Measurements from ENCODE around the gene CDK5.
"Not testable (repeated sequence)": the region's sequence is repeated elsewhere in the genome, so short reads cannot be mapped to it uniquely, and the experiment has no call there.

The CDK5 gene

DNA sequence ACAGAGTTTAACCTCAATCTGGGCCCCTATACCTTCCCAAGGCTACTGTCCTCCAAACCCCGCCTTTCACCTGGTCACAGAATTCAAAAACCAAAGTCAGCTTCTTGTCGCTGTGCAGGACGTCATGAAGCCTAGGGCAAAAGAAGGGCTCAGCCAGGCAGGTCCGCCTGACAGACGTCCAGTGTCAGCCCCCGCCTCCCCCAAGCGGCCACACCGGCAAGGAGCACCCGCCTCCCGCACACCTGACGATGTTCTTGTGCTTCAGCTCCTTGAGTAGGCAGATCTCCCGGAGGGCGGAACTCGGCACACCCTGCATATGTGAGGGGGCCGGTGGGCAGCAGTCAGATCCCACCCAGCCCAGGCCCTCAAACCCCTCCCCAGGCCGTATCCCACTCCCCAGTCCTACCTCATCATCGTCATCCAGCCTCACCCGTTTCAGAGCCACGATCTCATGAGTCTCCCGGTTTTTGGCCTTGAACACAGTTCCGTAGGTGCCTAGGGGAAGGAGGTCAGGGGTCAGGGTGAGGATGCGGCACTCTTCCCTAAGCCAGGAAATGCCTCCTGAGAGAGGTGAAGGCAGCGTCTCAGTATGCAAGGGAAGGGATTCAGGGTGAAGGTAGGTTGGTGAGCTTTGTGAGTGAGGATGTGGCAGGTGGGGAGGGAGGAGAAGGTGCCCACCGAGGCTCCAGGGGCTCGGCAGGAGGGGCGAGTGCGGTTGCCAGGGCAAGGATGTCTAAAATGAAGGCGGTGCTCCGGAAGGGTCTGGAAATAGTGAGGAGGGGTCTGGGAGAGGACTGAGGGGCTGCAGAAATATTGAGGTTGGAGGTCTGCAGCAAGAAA, 811 bp downstream of the CDK5 start:
- DNase-seq (ENCODE audit: low spot score) = no peak

DNA sequence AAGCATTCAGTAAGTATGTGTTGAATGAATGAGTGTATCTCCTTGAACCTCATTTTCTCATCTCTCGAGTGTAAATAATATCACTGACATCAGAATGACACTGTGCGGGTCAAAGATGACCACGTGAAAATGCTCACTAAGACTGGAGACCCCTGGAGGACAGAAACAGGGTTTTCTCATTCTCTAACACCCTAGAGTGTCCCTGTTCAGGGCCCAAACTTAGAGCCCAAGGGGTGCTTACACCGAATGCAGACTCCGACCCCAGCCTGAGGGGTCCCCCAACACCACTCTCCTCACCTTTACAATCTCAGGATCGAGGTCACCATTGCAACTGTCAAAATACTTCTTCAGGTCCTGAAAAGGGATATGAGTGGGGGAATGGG, 1.4 kb downstream of the CDK5 start:
- DNase-seq (ENCODE audit: low spot score) = no peak

GRCh38 chr7:151053751-151054150, 3.9 kb downstream of the CDK5 start:
- DNase-seq (ENCODE audit: low spot score) = no peak

GRCh38 chr7:151053096-151053495, 4.6 kb downstream of the CDK5 start:
- no peak for DNase-seq (ENCODE audit: low spot score)

DNA sequence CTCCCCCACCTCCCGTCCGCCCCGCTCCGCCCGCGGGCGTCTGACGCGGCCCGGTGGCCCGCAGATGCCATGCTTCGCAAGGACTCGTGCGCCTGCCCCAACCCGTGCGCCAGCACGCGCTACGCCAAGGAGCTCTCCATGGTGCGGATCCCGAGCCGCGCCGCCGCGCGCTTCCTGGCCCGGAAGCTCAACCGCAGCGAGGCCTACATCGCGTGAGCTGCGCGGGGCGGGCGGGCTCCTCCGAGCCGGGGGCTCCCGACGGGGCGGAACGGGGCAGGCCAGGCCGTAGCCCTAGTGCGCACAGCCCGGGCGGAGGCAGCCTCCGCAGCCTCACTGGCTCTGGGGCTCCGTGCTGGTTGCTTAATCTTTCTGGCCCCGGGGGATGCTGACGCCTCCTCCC, 6.6 kb downstream of the CDK5 start:
- peak; percentile 25 for DNase-seq (ENCODE audit: low spot score)

DNA sequence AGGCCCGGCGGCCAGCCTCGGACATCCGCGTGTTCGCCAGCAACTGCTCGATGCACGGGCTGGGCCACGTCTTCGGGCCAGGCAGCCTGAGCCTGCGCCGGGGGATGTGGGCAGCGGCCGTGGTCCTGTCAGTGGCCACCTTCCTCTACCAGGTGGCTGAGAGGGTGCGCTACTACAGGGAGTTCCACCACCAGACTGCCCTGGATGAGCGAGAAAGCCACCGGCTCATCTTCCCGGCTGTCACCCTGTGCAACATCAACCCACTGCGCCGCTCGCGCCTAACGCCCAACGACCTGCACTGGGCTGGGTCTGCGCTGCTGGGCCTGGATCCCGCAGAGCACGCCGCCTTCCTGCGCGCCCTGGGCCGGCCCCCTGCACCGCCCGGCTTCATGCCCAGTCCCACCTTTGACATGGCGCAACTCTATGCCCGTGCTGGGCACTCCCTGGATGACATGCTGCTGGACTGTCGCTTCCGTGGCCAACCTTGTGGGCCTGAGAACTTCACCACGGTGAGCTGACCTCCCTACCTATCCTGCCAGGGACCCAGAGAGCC, 8.7 kb downstream of the CDK5 start:
- no peak for DNase-seq (ENCODE audit: low spot score)

GRCh38 chr7:151047976-151048815, 9.5 kb downstream of the CDK5 start, which contains the start of gene ASIC3:
Gene ASIC3 (plus strand): TSS chr7:151048531. CDS start chr7:151048886, 355 bp downstream.
- DNase-seq (ENCODE audit: low spot score) = no peak

- no peak for DNase-seq (ENCODE audit: low spot score)
Observed at GRCh38 chr7:151046603-151047573, 10.8 kb downstream of the CDK5 start.

DNA sequence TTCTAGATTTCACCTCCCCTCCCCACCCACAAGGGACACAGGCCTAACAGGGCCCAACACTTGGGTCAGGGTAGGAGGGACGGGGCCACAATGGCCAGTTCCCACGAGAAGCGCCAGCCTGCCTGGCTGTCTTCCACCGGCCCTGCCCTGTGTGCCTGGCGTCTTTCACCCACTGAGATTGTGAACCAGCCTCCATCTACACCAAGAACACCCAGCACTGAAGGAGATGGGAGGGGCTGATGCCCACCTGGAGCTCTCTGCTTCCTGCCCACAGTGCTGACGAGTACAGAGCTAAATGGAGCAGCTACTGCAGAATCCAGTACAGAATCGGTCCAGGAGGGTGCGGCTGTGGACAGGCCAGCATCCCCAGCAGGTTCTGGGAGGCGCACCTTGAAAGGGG, 11.7 kb downstream of the CDK5 start:
- DNase-seq (ENCODE audit: low spot score) = no peak

GRCh38 chr7:151045262-151045661, 12.4 kb downstream of the CDK5 start:
- DNase-seq (ENCODE audit: low spot score) = no peak

DNA sequence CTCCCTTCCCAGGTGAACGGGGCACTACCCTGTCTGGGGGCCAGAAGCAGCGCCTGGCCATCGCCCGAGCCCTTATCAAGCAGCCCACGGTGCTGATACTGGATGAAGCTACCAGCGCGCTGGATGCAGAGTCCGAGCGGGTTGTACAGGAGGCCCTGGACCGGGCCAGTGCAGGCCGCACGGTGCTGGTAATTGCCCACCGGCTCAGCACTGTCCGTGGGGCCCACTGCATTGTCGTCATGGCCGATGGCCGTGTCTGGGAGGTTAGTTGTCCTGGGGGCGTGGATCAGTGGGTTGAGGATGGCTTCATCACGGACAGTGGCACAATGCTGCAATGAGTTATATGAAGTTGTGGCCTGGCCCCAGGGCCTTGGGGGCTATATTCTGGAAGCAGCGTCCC, 13.7 kb downstream of the CDK5 start:
- DNase-seq (ENCODE audit: low spot score) = no peak

DNA sequence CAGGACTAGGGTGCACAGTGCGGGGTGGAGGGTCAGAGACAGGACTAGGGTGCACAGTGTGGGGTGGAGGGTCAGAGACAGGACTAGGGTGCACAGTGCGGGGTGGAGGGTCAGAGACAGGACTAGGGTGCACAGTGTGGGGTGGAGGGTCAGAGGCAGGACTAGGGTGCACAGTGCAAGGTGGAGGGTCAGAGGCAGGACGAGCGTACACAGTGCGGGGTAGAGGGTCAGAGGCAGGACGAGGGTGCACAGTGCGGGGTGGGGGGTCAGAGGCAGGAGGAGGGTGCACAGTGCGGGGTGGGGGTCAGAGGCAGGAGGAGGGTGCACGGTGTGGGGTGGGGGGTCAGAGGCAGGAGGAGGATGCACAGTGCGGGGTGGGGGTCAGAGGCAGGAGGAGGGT, 14.2 kb downstream of the CDK5 start:
- not testable (repeated sequence) for DNase-seq (ENCODE audit: low spot score)

GRCh38 chr7:151040616-151041375, 16.9 kb downstream of the CDK5 start:
- DNase-seq (ENCODE audit: low spot score) = no peak

DNA sequence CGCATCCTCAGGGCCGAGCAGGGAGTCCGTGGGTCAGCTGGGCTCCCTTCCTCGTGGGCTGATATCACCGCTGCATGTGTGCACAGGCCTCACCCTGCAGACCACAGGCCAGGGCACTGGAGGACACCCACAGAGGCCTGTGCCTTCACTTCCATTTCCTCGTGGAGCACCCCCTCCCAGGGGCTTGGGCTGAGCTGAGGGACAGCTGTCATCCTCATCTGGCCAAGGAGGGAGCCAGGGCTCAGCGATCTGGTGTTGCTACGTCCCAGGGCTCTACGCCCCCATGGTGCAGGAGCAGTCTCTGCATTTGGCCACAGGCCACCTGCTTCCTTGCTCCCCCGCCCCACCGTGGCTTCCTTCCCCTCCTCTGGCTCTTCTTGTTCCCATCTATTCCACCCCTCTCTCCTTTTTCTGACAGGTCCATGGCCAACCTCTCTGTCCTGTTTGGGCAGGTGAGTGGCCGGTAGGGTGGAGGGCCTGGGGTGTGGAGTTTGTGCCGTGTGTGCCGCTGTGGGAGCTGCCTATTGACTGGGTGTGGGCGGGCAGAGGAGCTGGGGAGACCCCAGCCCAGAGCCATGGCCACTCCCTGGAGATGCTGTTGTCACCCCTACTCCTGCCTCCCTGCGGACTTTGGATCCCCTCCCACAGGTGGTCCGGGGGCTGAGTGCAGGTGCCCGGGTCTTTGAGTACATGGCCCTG, 17.7 kb downstream of the CDK5 start:
- DNase-seq (ENCODE audit: low spot score) = no peak

DNA sequence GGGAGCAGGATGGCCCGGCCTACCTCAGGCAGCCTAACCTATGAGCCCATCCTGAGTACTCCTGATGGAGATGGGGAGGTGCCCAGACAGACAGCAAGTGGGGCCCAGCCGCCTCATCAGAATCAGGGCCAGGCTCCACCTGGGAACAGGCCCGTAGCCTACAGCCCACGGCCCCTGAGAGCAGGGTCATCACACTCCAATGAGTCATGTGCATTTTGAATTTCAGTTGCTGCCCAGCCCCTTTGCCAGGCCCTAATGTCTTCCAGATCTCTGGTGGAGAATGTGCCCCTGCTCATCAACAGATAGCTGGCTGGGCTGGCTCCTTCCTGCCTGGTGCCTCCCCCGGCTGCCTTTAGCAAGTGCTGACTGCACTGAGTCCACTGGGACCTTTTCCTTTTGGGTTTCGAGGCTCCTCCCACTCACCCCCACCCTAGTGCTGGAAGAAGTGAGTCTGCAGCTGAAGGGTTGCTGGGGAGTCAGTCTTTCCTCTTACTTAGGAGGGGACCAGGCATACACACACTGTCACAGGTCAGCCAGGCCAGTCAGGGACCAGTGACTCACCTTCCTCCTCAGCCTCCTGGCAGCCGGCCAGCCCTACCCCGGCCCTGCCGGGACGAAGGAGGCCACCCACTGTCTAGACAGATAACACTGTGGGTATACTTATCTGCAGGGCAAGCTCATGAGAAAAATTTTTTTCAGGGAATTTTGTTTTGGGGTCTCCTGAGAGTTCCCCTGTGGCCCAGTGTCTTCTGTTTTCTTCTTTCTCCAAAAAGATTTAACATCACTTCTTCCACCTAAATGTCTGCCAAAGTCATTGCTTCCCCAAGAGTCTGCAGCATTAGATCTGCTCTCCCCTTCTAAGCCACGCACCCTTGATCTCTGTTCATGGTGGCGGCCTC, 18.5 kb downstream of the CDK5 start:
- DNase-seq (ENCODE audit: low spot score) = no peak

GRCh38 chr7:151035902-151036301, 21.8 kb downstream of the CDK5 start:
- no peak for DNase-seq (ENCODE audit: low spot score)

- DNase-seq (ENCODE audit: low spot score) = no peak
Observed at GRCh38 chr7:151035026-151035717, 22.5 kb downstream of the CDK5 start.

- DNase-seq (ENCODE audit: low spot score) = no peak
Observed at GRCh38 chr7:151034312-151035025, 23.2 kb downstream of the CDK5 start.

All from germinal center (tissue), 1 donor.